ENCODE measurements around the gene CARD18.
"Not testable (repeated sequence)": the region's sequence is repeated elsewhere in the genome, so short reads cannot be mapped to it uniquely, and the experiment has no call there.

The CARD18 gene

GRCh38 chr11:105100981-105101630, 38.5 kb downstream of the CARD18 start:
- no peak for TF ChIP-seq CTCF (conservative IDR thresholded peaks at IDR 0.05)
- no peak overlapping the region for H3K27ac ChIP-seq

- TF ChIP-seq CTCF (conservative IDR thresholded peaks at IDR 0.05) = no peak
- H3K27ac ChIP-seq = no peak overlapping the region
Measured at GRCh38 chr11:105100206-105100605, 39.4 kb downstream of the CARD18 start.

- not testable (repeated sequence) for H3K27ac ChIP-seq
Measured at GRCh38 chr11:105099594-105099993, 40.0 kb downstream of the CARD18 start.

GRCh38 chr11:105092256-105093239, 47.0 kb downstream of the CARD18 start:
- H3K27ac ChIP-seq = no peak overlapping the region
- TF ChIP-seq CTCF (conservative IDR thresholded peaks at IDR 0.05) = no peak
